T-helper 1 cell treated with Interleukin-12 subunit alpha and Interleukin-12 subunit beta and Interleukin-4 antibody, amounts not matched to agents 30 ng/mL and 1 ng/mL, for 36 hours (primary cell): ENCODE results near the gene CYP11A1. TPM values are rescaled to one million over a fixed set of nuclear protein-coding genes. Genes with fewer than 3 reads are reported as not detected.

ENCODE experiments used
- intact Hi-C: fragments of 100-400 bp; cut with micrococcal nuclease; formaldehyde crosslinking; loops from one replicate; pipeline ENCODE4 v1.15.1; 2024
- total RNA-seq: library from RNA; stranded (reverse); gene quantifications from 2 replicates; pipeline ENCODE4 v1.2.3, GENCODE V29; 2022

Gene CYP11A1
- not detected in 2 replicates for total RNA-seq

DNA sequence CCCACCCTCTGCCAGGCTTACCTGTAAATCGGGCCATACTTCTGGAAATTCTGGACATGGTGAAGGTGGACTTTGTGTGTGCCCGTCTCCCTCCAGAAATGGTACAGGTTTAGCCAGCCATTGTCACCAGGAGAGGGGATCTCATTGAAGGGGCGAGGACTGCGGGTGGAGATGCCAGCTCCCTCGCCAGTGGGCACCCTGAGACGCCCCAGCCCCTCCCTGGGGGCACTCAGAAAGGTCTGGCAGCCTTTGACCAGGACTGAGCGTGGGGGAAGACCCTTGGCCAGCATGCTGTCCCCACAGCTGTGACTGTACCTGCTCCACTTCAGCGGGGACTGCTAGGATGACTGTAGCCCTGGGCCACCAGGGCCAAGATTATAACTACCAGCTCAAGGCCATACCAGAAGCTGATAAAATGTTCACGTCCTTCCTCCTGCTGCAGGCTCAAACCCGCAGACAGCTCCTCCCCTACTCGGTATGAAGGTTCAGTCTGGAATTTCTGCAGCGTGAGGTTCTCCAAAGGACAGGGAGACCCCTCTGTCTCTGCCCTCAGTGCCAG lies at the start of gene CYP11A1:
CYP11A1 (minus strand) TSS at position 351 of the 559 bp plus-strand sequence; CDS start at position 290, 61 bp downstream.
- intact Hi-C loops = no loop called here

GRCh38 chr15:74417225-74417624 lies 49.8 kb upstream of the CYP11A1 start:
- intact Hi-C loops = no loop called here

DNA sequence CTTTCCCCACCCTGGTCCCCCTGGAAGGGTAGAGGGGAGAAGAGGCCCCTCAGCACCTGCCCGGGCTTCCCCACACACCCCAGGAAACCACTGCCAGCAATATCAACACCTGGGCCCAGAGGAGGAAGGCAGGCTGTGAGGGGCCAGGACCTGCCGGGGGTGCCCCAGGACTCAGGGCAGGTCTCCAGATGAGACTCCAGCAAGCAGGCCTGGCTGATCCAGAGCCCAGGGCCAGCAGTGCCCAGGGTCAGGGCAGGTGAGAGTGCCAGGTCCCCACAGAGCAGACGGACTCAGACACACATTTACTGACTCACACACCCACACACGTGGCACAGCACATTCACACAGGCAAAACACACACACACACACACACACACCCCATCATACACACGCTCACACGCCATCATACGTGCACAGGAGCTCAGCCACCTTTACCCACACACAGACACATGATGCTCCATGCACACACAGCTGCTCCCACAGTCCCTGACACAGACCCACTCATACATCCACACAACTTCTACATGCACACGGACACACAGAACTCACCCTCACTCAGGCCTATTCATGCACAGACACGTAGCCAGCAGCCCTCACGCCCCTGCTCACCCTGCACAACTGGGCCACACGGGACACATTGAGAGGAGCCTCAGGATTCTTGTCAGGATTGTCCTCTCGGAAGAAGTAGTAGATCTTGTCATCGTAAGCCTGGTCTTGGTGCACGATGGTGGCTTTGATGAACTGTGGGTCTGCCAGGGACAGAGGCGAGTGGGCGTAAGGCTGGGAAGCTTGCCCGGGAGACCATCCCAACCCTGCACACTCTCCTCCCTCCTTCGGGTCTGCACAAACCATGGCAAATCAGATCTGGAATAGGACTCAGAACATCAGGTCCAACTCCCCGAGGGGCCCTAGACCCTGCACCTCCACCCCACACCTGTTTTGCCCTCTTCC lies 48.8 kb upstream of the CYP11A1 start:
- intact Hi-C loops = no loop called here

GRCh38 chr15:74414603-74415338 lies 47.3 kb upstream of the CYP11A1 start:
- intact Hi-C loops = no loop called here

- intact Hi-C loops = no loop called here
Measured at GRCh38 chr15:74414081-74414580, 46.7 kb upstream of the CYP11A1 start.

GRCh38 chr15:74413350-74414080 lies 46.1 kb upstream of the CYP11A1 start:
- intact Hi-C loops = no loop called here

DNA sequence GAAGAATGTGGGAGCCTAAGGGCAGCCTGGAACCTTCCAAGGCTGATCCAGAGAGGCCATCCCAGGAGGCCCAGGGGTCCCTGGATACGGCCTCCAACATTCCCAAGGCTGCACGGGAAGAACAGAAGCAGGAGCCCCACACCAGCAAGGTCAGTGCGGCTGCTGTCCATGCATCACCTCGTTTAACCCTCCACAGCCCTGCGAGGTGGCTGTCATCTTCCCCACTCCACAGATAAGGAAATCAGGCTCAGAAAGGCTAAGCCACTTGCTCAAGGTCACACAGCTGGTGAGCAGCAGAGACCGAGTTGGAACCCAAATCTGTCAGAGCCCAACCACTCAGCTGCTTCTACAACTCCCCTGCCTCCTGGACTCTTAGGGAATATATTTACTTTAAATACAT lies 44.7 kb upstream of the CYP11A1 start:
- intact Hi-C loops = no loop called here

DNA sequence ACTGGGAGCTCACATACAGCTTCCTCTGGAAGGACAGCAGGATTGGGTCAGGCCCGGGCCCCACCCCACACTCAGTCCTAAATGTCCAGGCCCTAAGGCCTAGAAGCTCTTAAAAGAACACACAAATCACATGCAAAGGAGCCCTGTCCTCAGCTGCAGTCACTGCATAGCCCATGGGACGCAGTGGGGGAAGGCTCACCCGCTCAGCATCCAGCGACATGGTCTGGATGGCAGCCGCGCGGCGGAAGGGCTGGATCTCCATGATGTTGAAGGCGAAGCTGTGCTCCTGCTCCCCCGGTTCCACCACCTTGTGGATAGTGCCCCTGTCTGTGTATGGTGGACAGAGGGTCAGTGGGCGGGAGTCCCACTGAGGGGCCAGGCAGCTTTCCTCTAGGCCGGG lies 44.2 kb upstream of the CYP11A1 start:
- intact Hi-C loops = no loop called here

DNA sequence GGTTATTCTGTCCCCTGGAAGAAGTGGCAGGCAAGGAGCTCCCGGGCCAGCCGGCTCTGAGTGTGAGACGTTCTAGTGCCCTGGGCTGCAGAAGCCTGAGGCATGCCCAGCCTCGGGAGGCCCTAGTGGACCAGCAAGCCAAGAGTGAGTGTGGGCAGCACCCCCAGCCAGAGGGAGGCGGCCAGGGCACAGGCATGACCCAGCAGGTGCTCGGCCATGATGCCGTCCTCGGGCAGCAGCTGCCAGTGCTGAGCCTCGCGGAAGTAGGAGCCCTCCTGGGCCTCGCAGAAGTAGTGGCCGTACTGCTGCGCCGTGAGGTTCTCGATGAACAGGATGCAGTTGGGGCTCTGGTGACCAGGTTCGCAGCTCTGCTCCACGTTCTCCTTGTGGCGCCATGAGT lies 43.1 kb upstream of the CYP11A1 start:
- intact Hi-C loops = no loop called here

DNA sequence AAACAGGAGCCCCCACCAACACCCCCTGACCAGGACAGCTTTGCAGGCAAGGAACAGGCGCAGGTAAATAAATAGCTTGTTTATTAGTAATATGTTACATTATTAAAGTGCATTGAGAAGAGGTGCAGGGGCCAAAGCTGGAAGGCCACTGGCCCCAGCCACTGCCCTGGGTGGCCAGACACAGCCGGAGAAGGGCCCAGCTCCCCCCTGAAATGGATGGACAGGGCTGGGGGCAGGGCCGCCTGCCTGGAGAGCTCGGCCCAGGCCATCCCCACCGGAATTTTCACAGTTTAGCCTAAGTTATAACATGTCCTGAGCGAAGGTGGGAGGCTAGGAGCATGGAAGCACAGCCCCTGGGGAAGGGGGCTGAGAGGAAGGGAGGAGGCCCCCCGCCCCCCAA lies 41.8 kb upstream of the CYP11A1 start:
- intact Hi-C loops = no loop called here

DNA sequence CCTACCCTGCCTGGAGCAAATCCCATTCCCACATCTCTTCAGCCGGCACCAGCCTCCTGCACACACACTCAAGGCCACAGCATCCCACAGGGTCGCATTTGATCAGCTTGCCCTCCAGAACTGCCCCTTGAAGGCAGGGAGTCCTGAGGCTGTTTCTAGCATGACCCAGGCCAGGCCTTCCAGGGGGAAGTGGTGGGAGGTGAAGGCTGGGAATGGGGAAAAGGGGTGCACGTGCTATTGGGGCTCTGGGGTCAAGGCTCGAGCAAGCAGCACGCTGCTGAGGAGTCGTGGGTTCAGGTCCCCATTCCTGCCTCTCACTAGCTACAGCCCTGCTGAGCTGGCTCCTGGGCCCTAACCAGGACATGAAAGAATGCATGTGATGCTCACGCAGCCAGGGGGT lies 41.4 kb upstream of the CYP11A1 start:
- intact Hi-C loops = no loop called here

DNA sequence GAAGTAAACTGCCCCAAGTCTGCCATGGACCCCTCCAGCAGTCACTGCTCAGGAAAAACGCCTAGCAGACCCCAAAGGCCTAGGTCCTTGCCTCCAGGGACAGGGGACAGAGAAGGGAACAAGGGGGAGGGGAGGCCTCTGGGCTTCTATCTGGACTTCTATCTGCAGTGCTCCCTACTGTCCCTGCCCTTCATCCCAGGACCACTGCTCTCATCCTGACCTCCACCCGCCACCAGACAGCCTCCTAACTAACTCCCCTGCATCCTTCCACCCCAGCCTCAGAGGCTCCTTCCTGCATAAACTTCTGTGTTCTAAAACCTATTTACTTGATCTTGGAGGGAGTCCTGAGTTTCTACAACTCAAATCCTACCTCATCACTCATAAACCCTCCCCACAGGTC lies 40.9 kb upstream of the CYP11A1 start:
- intact Hi-C loops = no loop called here

DNA sequence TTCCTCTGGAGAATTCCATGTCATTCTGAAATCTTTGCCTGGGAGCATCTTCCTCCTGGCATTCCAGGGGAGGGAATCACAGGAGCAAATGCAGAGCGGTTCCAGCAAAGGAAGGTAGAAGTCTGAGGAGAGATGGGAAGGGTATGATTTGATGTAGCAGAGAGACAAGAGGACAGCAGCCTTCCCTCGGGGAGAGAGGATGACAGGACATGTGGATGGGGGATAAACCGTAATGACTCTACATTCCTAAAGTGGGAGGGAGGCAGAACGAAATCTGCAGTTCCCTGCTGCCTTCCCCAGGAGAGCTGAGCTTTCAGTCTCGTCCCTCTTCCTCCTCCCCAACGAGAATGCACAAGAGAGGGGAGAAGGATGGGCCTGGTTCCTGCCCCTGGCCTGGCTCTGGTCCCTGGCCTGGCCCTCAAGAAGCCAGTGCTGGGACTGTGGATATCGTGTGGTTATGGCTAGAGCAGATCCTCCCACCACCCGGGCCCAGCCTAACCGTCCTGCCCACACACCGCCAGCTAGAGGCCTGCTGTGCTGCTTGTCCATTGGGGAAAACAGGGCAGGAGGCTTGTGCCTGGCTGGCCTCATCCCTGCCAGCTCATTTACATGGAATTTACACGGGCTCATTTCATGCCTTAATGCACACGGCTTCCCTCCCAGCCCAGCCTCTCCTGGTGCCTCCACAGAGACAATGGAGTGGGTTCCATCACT lies 39.7 kb upstream of the CYP11A1 start:
- intact Hi-C loops = no loop called here

GRCh38 chr15:74406517-74406916 lies 39.1 kb upstream of the CYP11A1 start:
- intact Hi-C loops = no loop called here

DNA sequence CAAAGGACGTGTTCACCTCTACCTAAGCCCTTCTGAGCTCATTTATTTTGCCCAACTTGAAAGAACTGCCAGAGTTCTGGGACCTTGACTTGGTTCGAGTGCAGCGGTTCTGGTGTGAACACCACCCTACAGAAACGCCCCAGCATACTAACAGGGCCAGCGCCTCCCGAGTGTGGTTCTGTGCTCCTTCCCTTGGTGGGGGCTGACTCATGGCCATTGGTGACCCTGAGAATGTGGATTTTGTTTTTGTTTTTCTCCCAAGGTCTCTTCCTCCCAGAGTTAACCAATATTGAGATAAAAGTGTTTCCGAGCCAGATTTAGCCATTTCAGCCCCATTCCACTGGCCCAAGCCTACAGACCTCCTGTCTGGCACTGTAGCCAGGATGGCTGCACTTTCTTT lies 38.4 kb upstream of the CYP11A1 start:
- intact Hi-C loops = no loop called here

DNA sequence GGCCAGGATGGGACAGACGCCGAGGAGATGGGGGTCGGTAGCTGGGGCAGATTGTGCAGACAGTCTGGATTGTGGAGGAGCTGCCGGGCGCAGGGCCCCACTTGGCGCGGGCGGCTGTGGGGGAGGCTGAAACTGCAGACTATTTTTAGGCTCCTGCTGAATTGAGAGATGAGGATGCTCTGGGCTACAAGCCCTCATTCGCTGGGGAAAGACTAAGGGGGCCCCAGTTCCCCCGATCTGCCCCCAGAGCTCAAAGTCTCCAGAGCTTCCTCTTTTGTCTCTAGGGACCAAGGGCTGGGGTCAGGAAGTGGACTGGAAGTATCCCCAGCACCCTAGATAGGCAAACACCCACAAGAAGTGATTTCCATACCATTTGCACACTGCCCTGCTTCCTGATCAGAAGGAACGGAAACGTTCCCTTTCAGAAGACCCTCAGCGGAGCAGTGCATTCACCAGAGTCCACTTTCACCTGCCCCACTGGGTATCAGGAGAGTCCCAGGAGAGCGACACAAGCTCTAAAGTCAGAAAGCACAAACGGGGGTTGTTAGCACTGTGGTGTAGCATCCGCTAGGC lies 36.6 kb upstream of the CYP11A1 start:
- intact Hi-C loops = loop anchor here (1.0 kb wide), 1 partner anchor 29 kb away; the partner anchor contains the start of gene SEMA7A

GRCh38 chr15:74403588-74403919 lies 36.1 kb upstream of the CYP11A1 start:
- intact Hi-C loops = loop anchor here (1.0 kb wide), 1 partner anchor 30 kb away; the partner anchor contains the start of gene SEMA7A

DNA sequence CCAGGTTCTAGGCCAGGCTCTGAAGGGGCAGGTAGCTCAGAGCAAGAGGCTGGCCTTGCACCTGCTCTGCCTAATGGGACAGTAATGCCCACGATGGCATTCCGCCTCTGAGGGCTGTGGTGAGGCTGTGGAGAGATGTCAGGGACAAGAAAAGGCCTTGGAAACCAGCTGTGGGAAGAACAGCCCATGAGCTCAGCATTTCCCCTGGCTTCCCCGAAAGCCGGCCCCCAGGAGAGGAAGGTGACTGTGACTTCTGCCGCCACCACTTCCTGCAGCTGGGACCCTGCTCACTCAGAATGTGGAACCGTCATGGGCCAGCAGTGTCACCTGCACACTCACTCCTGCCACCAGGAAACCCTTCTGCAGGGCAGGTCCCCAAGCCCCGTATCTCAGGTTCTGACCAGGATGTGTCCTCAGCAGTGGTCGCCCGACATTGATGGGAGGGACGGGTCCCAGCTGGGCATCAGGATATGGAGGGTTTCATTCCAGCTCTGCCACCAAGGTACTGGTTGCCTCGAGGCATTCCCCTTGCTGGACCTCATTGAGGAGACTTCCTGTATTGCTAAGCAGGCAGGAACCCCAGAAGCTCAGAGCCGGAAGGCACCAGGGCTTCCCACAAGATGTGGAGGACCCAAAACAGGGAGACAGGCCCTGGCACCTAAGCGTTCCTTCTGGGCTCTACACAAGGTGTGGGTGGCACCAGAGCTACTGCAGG lies 35.6 kb upstream of the CYP11A1 start:
- intact Hi-C loops = loop anchor here (1.0 kb wide), 1 partner anchor 30 kb away; the partner anchor contains the start of gene SEMA7A

- intact Hi-C loops = no loop called here
Measured at GRCh38 chr15:74402337-74402841, 34.9 kb upstream of the CYP11A1 start.
